IgD-negative memory B cell (primary cell): Measurements from ENCODE around the gene GPR37L1. TPM values are rescaled to one million over a fixed set of nuclear protein-coding genes. Genes with fewer than 3 reads are reported as not detected.
"Not testable (repeated sequence)": the region's sequence is repeated elsewhere in the genome, so short reads cannot be mapped to it uniquely, and the experiment has no call there.

Experiments
- H3K27ac Mint-ChIP-seq, 3 donors: one replicate each; pipeline ENCODE4 v1.8.0; 2020 to 2022; ENCODE audit warnings: mild to moderate bottlenecking in 3 of 3, mixed read lengths in 3 of 3, moderate library complexity in 1 of 3
- H3K27me3 Mint-ChIP-seq: one replicate; pipeline ENCODE4 v1.8.0; 2021; ENCODE audit warnings: mixed read lengths
- H3K36me3 Mint-ChIP-seq: one replicate; pipeline ENCODE4 v1.8.0; 2020; ENCODE audit warnings: mild to moderate bottlenecking, mixed read lengths
- H3K4me1 Mint-ChIP-seq, 3 donors: one replicate each; pipeline ENCODE4 v1.8.0; 2020 to 2022; ENCODE audit warnings: mixed read lengths in 3 of 3, mild to moderate bottlenecking in 1 of 3
- H3K4me3 Mint-ChIP-seq, 4 donors: one replicate each; pipeline ENCODE4 v1.8.0; 2020 to 2022; ENCODE audit warnings: mild to moderate bottlenecking in 4 of 4, mixed read lengths in 4 of 4, moderate library complexity in 3 of 4
- H3K9me3 Mint-ChIP-seq, 3 donors: one replicate each; pipeline ENCODE4 v1.8.0; 2020 to 2021; ENCODE audit warnings: mixed read lengths in 3 of 3, mild to moderate bottlenecking in 1 of 3
- polyA plus RNA-seq: library from polyadenylated mRNA; unstranded; fragments of 300-500 nt; fragmentation: Illumina TruSeq; gene quantifications from one replicate; pipeline ENCODE4 v1.2.3, GENCODE V29; 2021

Gene GPR37L1
- polyA plus RNA-seq, 1 donor from 2014 or later = 0.11 TPM

GRCh38 chr1:202176949-202177927 lies 54.5 kb downstream of the GPR37L1 start:
- no peak overlapping the region for H3K27ac Mint-ChIP-seq
- H3K36me3 Mint-ChIP-seq = no peaks in the 10 kb centered on the region
- H3K9me3 Mint-ChIP-seq = no peaks in the 10 kb centered on the region
- H3K4me3 Mint-ChIP-seq = no peak overlapping the region
- peaks cover 5% of the 10 kb centered on the region for H3K27me3 Mint-ChIP-seq
- peaks cover 0 to 7% (median 7%) of the 10 kb centered on the region in 3 donors for H3K4me1 Mint-ChIP-seq

GRCh38 chr1:202179828-202180750 lies 57.4 kb downstream of the GPR37L1 start:
- Mint-ChIP-seq H3K4me1 (peaks cover 0 to 7% (median 7%) of the 10 kb centered on the region in 3 donors), H3K27me3 (peaks cover 15% of the 10 kb centered on the region), H3K27ac (peak overlapping the region in 1 of 3 donors; percentile 69), H3K36me3 (no peaks in the 10 kb centered on the region), H3K9me3 (no peaks in the 10 kb centered on the region), H3K4me3 (peak overlapping the region in 2 of 4 donors; percentile 79 to 87)

GRCh38 chr1:202180751-202181139 lies 58.0 kb downstream of the GPR37L1 start:
- H3K4me1 Mint-ChIP-seq, H3K9me3 Mint-ChIP-seq, H3K4me3 Mint-ChIP-seq, H3K36me3 Mint-ChIP-seq, H3K27ac Mint-ChIP-seq: not testable (repeated sequence)
- H3K27me3 Mint-ChIP-seq = peaks cover 16% of the 10 kb centered on the region

GRCh38 chr1:202181586-202181985 lies 58.9 kb downstream of the GPR37L1 start:
- no peak overlapping the region for H3K27ac Mint-ChIP-seq
- H3K27me3 Mint-ChIP-seq = peaks cover 16% of the 10 kb centered on the region
- no peak overlapping the region for H3K4me3 Mint-ChIP-seq
- no peaks in the 10 kb centered on the region for H3K9me3 Mint-ChIP-seq
- H3K4me1 Mint-ChIP-seq = peaks cover 0 to 7% (median 7%) of the 10 kb centered on the region in 3 donors
- H3K36me3 Mint-ChIP-seq = no peaks in the 10 kb centered on the region

GRCh38 chr1:202182040-202182877 lies 59.5 kb downstream of the GPR37L1 start:
- peaks cover 0 to 7% (median 7%) of the 10 kb centered on the region in 3 donors for H3K4me1 Mint-ChIP-seq
- no peaks in the 10 kb centered on the region for H3K9me3 Mint-ChIP-seq
- peaks cover 16% of the 10 kb centered on the region for H3K27me3 Mint-ChIP-seq
- no peaks in the 10 kb centered on the region for H3K36me3 Mint-ChIP-seq
- no peak overlapping the region for H3K27ac Mint-ChIP-seq
- H3K4me3 Mint-ChIP-seq = no peak overlapping the region

Other genes starting within 250 kb of the GPR37L1 start
- 0.16 TPM for gene SHISA4, start 234.0 kb upstream of the GPR37L1 start, polyA plus RNA-seq
- gene LMOD1, start 176.4 kb upstream of the GPR37L1 start, polyA plus RNA-seq = not detected
- gene TIMM17A, start 167.4 kb upstream of the GPR37L1 start, polyA plus RNA-seq = 31.3 TPM
- 38.5 TPM for gene RNPEP, start 140.3 kb upstream of the GPR37L1 start, polyA plus RNA-seq
- not detected for gene ELF3, start 112.3 kb upstream of the GPR37L1 start, polyA plus RNA-seq
- 17.3 TPM for gene ARL8A, start 21.8 kb downstream of the GPR37L1 start, polyA plus RNA-seq
- gene PTPN7, start 37.7 kb downstream of the GPR37L1 start, polyA plus RNA-seq = 18.7 TPM
- not detected for gene LGR6, start 70.9 kb downstream of the GPR37L1 start, polyA plus RNA-seq
- 13.1 TPM for gene UBE2T, start 219.0 kb downstream of the GPR37L1 start, polyA plus RNA-seq
- 12.3 TPM for gene PPP1R12B, start 225.8 kb downstream of the GPR37L1 start, polyA plus RNA-seq